Activated T-helper 1 cell treated with anti-CD3 and anti-CD28 coated beads, Interleukin-12 subunit alpha, Interleukin-12 subunit beta, Interleukin-2, Interleukin-4 antibody, amounts not matched to agents 30 ng/mL and 10 ng/mL and 1 ng/mL, durations not matched to agents 14 hours and 24 hours and 36 hours (primary cell): Measurements from ENCODE around the gene PAFAH1B1. TPM values are rescaled to one million over a fixed set of nuclear protein-coding genes. Genes with fewer than 3 reads are reported as not detected.
A peak's percentile ranks its signal among the peaks of the same experiment; 100 is the strongest.

Experiments
- DNase-seq: peaks from one replicate; pipeline ENCODE4 v3.0.0; 2021; ENCODE audit warnings: low spot score
- H3K27ac Mint-ChIP-seq: one replicate; pipeline ENCODE4 v1.8.0; 2021; ENCODE audit warnings: mild to moderate bottlenecking, mixed read lengths
- H3K27me3 Mint-ChIP-seq: one replicate; pipeline ENCODE4 v1.8.0; 2022; ENCODE audit warnings: mild to moderate bottlenecking, moderate library complexity, mixed read lengths; ENCODE audit not compliant: insufficient read depth
- H3K36me3 Mint-ChIP-seq: one replicate; pipeline ENCODE4 v1.8.0; 2021; ENCODE audit warnings: low read depth, mixed read lengths
- H3K4me1 Mint-ChIP-seq: one replicate; pipeline ENCODE4 v1.8.0; 2021; ENCODE audit warnings: low read depth, mixed read lengths
- H3K4me3 Mint-ChIP-seq: one replicate; pipeline ENCODE4 v1.8.0; 2021; ENCODE audit warnings: mild to moderate bottlenecking, moderate library complexity, mixed read lengths
- H3K9me3 Mint-ChIP-seq: one replicate; pipeline ENCODE4 v1.8.0; 2021; ENCODE audit warnings: mixed read lengths
- intact Hi-C: fragments of 100-400 bp; cut with micrococcal nuclease; formaldehyde crosslinking; loops from one replicate; pipeline ENCODE4 v1.15.1; 2024
- total RNA-seq: library from RNA; stranded (reverse); gene quantifications from 2 replicates; pipeline ENCODE4 v1.2.3, GENCODE V29; 2022

PAFAH1B1 gene
- total RNA-seq, 1 donor from 2014 or later = 167 TPM

DNA sequence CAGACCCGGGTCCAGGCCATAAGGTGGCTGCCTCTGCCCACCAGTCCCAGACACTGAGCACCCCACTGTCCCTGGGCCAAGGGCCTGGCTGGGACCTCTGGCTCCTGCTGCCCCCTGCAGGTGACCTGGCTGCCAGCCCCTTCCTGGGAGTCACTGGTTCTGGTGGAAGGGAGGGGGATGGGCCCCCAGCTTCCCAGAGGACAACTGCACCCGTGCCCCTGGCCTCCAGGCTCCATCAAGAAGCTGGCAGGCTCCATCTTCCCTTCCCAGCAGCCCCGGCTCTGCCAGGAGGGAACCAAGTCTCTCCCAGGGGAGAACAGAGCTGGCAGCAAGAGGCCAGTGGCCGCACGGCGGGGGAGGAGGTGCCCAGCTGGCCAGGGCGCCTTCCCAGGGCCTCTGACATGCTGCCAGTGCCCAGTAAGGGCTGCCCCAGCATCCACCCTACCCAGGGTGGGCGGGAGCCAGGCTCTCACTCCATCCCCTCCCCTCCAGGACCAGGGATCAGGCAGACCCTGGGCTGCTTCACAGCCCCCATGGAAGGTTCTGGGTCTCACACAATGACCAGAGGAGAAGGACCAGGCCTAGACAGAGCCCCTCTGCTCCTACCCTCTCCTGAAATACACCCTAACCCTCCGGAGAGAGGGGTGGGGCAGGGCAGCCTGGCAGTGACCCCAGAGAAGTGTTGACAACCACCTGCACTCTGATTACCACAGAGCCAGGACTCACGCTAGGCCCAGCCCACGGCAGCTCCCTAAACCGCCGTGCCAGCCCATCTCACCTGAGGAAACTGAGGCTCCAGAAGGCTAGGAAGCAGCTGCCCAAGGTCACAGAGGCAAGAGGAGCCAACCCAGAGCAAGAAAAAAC, 114.5 kb downstream of the PAFAH1B1 start:
- Mint-ChIP-seq H3K4me3 (no peak overlapping the region), H3K4me1 (peaks cover 37% of the 10 kb centered on the region), H3K27ac (no peak overlapping the region), H3K36me3 (peaks cover 3% of the 10 kb centered on the region), H3K27me3 (no peaks in the 10 kb centered on the region), H3K9me3 (no peaks in the 10 kb centered on the region)
- DNase-seq = no peak
- intact Hi-C loops = no loop called here

DNA sequence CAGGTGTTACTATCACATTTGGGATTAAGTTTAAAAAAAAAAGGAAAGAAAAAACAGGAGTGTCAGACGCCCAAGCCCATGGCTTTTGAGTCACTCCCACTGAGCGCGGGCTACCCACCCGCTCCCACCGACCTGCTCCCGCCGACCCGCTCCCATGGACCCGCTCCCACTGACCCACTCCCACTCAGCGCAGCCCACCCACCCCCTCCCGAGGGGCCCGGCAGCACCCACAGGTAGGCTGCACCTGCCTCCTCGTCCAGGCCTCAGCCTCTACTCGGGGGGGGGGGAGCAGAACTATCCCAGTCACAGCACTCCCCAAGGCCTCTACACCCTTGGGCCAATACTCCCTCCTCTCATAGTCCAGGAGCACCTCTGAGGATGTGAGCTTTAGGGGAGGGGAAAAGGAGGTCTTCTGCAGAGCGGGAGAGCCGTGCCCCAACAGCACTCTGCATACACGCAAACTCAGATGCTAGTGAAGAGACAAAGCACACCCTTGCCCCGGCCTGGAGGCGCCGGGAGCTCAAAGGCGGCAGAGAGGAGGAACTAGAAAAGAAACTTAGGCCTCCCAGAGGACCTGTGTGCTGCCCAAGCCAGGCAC, 115.2 kb downstream of the PAFAH1B1 start:
- H3K9me3 Mint-ChIP-seq = no peaks in the 10 kb centered on the region
- intact Hi-C loops = no loop called here
- no peaks in the 10 kb centered on the region for H3K27me3 Mint-ChIP-seq
- H3K36me3 Mint-ChIP-seq = peaks cover 3% of the 10 kb centered on the region
- DNase-seq = no peak
- H3K4me3 Mint-ChIP-seq = peak overlapping the region; percentile 95
- H3K27ac Mint-ChIP-seq = peak overlapping the region; percentile 61
- peaks cover 37% of the 10 kb centered on the region for H3K4me1 Mint-ChIP-seq

- intact Hi-C loops = no loop called here
- H3K4me3 Mint-ChIP-seq = peak overlapping the region; percentile 95
Measured at GRCh38 chr17:2709183-2709661, 115.8 kb downstream of the PAFAH1B1 start.

DNA sequence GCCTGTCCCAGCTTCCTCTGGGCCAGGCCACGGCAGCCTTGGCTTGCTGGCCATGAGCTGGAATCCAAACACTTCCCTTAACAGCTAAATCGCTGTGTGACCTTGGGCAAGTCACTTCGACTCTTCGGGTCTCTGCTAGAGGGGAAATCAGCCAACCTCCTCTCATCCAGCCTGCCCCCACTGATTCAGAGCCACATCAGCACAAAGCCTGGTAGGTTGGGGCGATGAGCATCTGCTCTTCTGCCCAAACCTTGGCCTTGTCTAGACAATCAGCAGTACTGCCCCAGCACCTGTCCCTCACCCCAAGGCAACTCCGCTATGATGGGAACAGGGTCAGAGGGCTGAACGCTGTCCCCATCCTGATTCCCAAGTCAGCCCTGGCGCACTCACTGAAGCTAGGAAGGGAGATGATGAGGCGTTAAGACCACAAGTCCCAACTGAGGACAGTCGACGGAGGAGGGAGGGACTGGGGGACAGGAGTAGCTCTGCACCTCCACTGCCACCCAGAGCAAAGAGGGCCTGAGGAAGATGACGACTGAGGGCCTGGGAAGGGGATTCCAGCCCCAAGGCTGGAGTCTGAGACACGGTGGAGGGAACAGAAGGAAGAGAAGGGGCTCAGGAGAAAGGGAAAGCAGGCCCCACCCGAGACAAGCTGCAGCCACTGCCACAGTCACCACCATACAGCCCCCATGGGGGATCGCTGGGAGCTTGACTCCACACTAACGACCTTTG, 116.8 kb downstream of the PAFAH1B1 start:
- no peaks in the 10 kb centered on the region for H3K27me3 Mint-ChIP-seq
- H3K36me3 Mint-ChIP-seq = peaks cover 2% of the 10 kb centered on the region
- H3K4me1 Mint-ChIP-seq = peaks cover 37% of the 10 kb centered on the region
- DNase-seq = no peak
- intact Hi-C loops = loop anchor here (2.0 kb wide), 1 partner anchor 317 kb away; no protein-coding TSS in a partner anchor
- peak overlapping the region; percentile 92 for H3K27ac Mint-ChIP-seq
- H3K4me3 Mint-ChIP-seq = peak overlapping the region; percentile 95
- H3K9me3 Mint-ChIP-seq = no peaks in the 10 kb centered on the region

More at GRCh38 chr17:2709183-2709661, 115.8 kb downstream of the PAFAH1B1 start:
- peak overlapping the region; percentile 61 for H3K27ac Mint-ChIP-seq
- H3K9me3 Mint-ChIP-seq = no peaks in the 10 kb centered on the region
- no peak for DNase-seq
- H3K36me3 Mint-ChIP-seq = peaks cover 3% of the 10 kb centered on the region
- H3K27me3 Mint-ChIP-seq = no peaks in the 10 kb centered on the region
- peaks cover 37% of the 10 kb centered on the region for H3K4me1 Mint-ChIP-seq

- no peaks in the 10 kb centered on the region for H3K9me3 Mint-ChIP-seq
- intact Hi-C loops = loop anchor here (1.0 to 2.0 kb wide), 4 partner anchors 118 to 318 kb away; partner anchors contain the start of genes METTL16, MNT and PAFAH1B1
- peaks cover 32% of the 10 kb centered on the region for H3K4me1 Mint-ChIP-seq
- DNase-seq = peak; percentile 26
- H3K36me3 Mint-ChIP-seq = peaks cover 2% of the 10 kb centered on the region
- H3K27ac Mint-ChIP-seq = peak overlapping the region; percentile 92
- H3K4me3 Mint-ChIP-seq = peak overlapping the region; percentile 95
- no peaks in the 10 kb centered on the region for H3K27me3 Mint-ChIP-seq
Measured at GRCh38 chr17:2710803-2711607, 117.6 kb downstream of the PAFAH1B1 start.

GRCh38 chr17:2711608-2712299, 118.3 kb downstream of the PAFAH1B1 start, which contains the start of gene CLUH:
Gene CLUH, minus strand, starts transcription at chr17:2711764. Its CDS starts 103 bp downstream, at chr17:2711661.
- peaks cover 32% of the 10 kb centered on the region for H3K4me1 Mint-ChIP-seq
- intact Hi-C loops = loop anchor here (1.0 to 2.0 kb wide), 4 partner anchors 118 to 319 kb away; partner anchors contain the start of genes METTL16, MNT and PAFAH1B1
- no peaks in the 10 kb centered on the region for H3K27me3 Mint-ChIP-seq
- peak; percentile 96 for DNase-seq
- peaks cover 2% of the 10 kb centered on the region for H3K36me3 Mint-ChIP-seq
- H3K9me3 Mint-ChIP-seq = no peaks in the 10 kb centered on the region
- peak within 1 kb of the TSS; percentile 95 for H3K4me3 Mint-ChIP-seq
- H3K27ac Mint-ChIP-seq = peak within 1 kb of the TSS; percentile 92

DNA sequence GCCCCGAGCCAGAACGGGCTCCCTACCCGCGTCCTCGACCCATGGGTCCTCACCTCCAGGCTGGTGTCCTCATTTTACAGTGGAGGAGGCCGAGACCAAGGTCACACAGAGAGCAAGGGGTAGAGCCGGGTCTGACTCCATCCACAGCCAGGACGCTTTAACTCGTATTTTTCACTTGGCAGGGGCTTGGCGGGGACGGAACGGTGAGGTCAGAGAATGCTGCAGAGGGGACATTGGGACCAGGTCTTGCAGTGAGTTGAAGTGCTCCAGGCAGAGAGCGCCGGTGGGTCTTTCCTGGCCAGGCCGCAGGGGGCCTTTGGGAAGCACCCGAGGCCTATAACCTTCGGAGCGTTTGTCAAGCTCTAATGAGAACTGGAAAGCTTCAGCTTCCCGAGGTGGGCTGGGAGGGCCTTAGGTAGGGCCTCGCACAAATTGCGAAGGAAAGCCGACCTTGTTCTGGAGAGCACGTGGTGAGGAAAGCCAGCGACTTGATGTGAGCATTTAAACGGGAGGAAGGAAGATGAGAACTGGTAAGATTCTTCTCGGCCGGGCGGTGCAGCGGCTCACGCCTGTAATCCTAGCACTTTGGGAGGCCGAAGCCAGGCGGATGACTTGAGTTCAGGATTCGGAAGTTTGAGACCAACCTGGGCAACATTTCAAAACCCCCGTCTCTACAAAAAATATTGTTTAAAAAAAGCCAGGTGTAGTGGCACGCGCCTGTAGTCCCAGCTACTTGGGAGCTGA, 119.0 kb downstream of the PAFAH1B1 start:
- peak overlapping the region; percentile 88 for H3K4me3 Mint-ChIP-seq
- intact Hi-C loops = no loop called here
- DNase-seq = no peak
- no peaks in the 10 kb centered on the region for H3K27me3 Mint-ChIP-seq
- peaks cover 2% of the 10 kb centered on the region for H3K36me3 Mint-ChIP-seq
- H3K9me3 Mint-ChIP-seq = no peaks in the 10 kb centered on the region
- peak overlapping the region; percentile 85 for H3K27ac Mint-ChIP-seq
- peaks cover 32% of the 10 kb centered on the region for H3K4me1 Mint-ChIP-seq

- no peaks in the 10 kb centered on the region for H3K27me3 Mint-ChIP-seq
- intact Hi-C loops = no loop called here
- H3K4me3 Mint-ChIP-seq = no peak overlapping the region
- DNase-seq = no peak
- peaks cover 2% of the 10 kb centered on the region for H3K36me3 Mint-ChIP-seq
- no peak overlapping the region for H3K27ac Mint-ChIP-seq
- H3K4me1 Mint-ChIP-seq = peaks cover 29% of the 10 kb centered on the region
- no peaks in the 10 kb centered on the region for H3K9me3 Mint-ChIP-seq
Measured at GRCh38 chr17:2713881-2714280, 120.4 kb downstream of the PAFAH1B1 start.

GRCh38 chr17:2716649-2717048, 123.2 kb downstream of the PAFAH1B1 start:
- Mint-ChIP-seq H3K4me1 (peaks cover 12% of the 10 kb centered on the region), H3K9me3 (no peaks in the 10 kb centered on the region), H3K4me3 (no peak overlapping the region), H3K27me3 (peaks cover 1% of the 10 kb centered on the region), H3K27ac (no peak overlapping the region), H3K36me3 (no peaks in the 10 kb centered on the region)
- intact Hi-C loops = no loop called here
- DNase-seq = no peak

DNA sequence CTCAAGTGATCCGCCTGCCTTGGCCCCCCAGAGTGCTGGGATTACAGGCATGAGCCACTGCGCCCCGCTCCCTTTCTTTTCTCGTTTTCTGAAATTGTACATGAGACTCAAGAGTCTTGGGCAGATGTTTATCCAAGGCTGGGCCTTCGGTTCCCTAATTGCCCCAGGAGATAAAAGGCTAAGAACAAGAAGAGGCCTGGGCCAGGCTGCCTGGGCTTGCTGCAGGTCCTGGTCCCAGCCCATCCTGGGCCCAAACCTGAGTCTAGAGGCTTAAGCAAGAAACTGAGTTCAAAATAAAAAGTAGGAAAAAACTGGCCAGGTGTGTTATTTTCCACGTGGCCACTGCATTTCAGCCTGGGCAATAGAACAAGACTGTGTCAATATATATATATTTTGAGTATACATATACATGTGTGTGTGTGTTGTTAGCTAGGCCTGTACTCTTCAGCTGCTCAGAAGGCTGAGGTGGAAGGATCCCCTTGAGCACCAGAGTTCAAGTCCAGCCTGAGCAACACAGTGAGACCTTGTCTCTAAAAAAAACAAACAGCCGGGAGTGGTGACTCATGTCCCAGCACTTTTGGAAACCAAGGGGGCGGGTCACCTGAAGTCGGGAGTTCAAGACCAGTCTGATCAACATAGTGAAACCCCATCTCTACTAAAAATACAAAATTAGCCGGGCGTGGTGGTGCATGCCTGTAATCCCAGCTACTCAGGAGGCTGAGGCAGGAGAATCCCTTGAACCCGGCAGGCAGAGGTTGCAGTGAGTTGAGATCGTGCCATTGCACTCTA, 124.9 kb downstream of the PAFAH1B1 start:
- Mint-ChIP-seq H3K4me1 (peaks cover 8% of the 10 kb centered on the region), H3K9me3 (no peaks in the 10 kb centered on the region), H3K27me3 (peaks cover 6% of the 10 kb centered on the region), H3K4me3 (no peak overlapping the region), H3K27ac (no peak overlapping the region), H3K36me3 (no peaks in the 10 kb centered on the region)
- intact Hi-C loops = no loop called here
- no peak for DNase-seq
